GM19099 (cell line): Measurements from ENCODE around the gene ATG13.

ENCODE experiments used
- POLR2A ChIP-seq: IDR thresholded peaks from 3 replicates; pipeline ENCODE4 v1.6.1; 2011; ENCODE audit warnings: low read depth; ENCODE audit not compliant: insufficient read length; ENCODE audit errors: extremely low read depth

The ATG13 gene

DNA sequence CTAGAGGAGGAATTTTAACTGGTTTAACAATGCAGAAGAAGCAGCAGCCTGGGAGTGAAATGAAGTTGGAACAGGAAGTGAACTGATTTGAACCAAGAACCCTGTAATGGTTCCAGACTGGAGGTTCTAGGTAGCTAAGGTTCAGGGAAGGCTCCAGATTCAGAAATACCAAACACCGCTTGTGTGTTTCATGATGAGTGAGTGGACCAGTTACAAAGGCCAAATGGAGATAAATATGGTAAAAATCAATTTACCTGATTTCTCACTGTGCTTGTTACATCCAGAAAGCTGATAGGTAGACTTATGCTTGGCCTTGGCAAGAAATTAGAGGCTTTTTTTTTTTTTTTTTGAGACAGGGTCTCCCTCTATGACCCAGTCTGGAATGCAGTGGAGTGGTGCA lies 12.9 kb downstream of the ATG13 start:
- no peak for TF ChIP-seq POLR2A

DNA sequence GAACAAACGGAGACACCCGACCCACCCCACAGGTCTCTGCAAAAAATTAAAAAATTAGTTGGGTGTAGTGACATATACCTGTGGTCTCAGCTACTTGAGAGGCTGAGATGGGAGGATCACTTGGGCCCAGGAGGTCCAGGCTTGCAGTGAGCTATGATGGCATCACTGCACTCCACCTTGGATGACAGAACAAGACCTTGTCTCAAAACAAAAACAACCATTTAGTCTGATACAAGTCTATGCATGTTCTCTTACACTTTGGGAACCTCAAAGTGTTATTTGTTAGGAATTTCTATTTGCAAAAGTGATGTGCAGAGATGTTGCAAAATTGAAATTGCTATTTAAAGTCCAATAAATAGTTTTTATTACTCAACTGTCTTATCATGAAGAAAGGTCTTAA lies 14.3 kb downstream of the ATG13 start:
- no peak for TF ChIP-seq POLR2A

DNA sequence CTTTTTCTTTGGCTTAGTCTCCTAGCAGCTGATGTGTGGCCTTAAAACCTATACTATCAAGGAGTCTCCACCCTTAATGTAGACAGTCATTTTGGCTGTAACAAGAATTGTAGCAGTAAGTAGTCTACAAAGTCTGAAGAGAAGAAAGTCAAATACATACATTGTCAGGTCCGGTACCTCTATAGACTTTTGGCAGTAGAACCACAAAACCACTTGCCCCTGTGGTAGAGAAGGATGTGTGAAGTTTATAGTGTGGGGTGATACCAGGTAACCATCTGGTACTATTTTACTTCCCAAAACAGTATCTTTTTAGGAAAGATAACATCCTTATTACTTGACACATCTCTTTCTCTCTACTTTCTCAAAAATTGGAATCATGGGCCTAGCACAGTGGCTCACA lies 15.1 kb downstream of the ATG13 start:
- no peak for TF ChIP-seq POLR2A

DNA sequence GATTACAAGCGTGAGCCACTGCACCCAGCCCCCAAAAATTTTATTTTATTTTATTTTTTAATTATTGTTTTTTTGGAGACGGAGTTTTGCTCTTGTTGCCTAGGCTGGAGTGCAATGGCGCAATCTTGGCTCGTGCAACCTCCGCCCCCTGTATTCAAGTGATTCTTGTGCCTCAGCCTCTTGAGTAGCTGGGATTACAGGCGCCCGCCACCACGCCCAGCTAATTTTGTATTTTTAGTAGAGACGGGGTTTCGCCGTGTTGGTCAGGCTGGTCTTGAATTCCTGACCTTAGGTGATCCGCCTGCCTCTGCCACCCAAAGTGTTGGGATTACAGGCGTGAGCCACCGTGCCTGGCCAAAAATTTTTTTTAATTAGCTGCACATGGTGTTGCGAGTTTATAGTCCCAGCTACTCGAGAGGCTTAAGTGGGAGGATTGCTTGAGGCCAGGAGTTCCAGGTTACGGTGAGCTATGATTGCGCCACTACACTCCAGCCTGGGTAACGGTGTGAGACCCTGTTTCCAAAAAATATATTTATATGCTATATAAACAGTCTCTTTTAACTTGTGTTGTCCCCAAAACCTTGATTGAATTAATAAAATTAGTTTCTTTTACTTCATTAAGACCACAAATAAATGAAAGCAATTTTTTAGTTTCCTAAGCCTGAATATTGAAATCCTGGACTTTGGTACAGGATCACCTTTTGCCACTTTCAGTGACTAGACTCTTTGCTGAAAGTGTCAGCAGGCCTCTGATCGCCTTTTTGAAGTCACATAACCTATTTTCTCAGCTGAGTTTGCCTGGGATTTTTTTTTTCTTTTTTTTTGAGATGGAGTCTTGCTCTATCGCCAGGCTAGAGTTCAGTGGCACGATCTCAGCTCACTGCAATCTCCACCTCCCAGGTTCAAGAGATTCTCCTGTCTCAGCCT lies 16.2 kb downstream of the ATG13 start:
- TF ChIP-seq POLR2A = no peak

DNA sequence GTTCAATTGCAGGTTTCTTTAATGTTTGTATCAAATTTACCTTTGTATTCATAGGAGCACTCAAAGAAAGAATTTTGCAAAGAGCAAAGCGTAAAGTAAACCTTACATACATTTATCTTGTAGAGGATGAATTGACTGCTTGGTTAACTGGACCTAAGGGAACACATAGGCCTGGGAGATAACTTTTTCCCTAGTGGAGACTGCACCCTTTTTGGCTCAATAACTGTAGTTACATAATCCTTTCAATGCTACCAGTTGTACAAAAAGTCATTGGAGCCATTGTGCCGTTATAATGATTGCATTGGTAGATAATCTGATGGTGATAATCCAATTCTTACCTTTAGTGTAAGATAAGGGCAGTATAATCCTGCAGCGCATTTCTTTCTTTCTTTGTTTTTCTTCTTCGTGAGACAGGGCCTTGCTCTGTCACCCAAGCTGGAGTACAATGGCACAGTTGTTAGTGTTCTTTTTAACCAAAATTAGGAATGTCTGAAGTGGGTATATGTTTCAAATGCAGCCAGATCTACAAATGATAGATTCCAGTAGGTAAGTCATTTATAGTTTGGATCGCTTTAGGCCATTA lies 18.3 kb downstream of the ATG13 start:
- no peak for TF ChIP-seq POLR2A

DNA sequence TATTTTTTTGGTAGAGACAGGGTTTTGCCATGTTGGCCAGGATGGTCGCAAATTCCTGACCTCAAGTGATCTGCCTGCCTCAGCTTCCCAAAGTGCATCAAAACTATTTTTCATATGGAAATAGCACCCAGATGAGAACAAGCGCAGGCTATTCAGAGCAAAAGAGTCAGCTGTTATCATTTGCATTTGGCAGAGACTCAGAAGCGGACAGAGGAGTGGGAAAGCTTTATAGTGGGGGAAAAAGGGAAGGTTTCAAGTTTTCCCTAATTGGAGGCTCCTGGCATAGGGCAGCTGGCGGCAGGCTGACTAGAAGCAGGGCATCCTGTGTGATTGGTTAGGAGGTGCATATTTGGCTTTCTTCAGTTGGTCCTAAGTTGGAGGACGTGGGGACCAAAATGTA lies 20.2 kb downstream of the ATG13 start:
- TF ChIP-seq POLR2A = no peak

DNA sequence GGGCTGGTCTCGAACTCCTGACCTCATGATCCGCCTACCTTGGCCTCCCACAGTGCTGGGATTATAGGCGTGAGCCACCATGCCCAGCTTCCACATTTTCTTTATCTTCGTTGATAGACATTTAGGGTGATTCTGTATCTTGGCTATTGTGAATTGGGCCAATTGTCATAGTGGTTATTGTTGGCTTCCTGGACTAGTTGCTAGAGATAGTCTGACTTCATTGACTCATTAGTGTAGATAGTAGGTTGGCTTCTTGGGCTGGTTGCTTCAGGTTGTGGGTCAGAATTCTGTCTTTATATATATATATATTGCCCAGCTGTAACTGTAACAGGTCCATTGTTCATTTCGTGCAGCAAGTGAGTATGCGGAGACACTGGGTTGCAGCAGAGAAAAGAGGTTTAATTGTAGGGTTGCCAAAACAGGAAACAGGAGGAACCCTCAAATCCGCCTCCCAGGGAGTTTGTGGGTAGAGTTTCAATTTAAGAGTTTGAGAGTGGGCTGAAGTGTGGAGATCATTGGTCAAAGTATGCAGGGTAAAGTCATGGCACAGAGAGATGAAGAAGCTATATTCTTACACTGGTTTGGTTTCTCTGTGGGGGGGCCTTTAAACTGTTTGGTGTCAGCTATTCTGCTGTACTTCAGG lies 22.0 kb downstream of the ATG13 start:
- no peak for TF ChIP-seq POLR2A

DNA sequence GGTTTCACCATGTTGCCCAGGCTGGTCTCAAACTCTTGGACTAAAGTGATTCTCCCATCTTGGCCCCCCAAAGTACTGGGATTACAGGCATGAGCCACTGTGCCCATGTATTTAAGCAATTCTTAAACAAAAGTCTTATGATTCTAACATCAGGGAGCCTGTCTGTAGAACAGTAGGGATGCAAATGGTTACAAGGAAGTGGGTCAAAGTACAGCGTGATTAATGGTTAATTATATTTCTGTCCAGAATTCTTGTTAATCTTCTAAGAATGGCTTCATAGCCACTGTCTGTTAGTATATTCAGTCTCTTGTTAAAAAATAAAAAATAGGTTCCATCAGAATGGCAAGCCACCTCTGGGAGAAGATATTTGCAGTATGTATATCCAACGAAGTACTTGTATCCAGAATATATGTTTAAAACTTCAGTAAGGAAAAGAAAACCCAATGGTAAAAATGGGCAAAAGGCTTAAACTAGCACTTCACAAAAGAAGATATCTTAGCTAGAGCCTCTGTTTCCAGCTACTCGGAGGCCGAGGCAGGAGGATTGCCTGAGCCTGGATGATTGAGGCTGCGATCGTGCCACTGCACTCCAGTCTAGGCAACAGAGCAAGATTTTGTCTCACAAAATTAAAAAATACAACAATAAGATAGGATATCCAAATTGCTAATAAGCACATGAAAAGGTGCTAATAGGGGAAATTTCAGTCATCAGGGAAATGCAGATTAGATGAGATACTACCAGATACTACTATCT lies 22.9 kb downstream of the ATG13 start:
- no peak for TF ChIP-seq POLR2A

DNA sequence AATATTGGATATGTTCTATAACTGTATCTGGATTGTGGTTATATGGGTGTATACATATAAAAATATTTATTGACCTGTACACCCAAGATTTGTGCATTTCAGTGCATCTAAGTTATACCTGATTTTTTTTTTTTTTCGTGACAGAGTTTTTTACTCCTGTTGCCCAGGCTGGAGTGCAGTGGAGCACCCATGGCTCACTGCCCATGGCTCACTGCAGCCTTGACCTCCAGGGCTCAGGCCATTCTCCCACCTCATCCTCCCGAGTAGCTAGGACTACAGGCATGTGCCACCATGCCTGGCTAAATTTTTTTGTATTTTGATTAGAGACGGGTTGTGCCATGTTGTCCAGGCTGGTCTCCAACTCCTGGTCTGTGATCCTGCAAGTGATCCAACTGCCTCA lies 24.3 kb downstream of the ATG13 start:
- no peak for TF ChIP-seq POLR2A

DNA sequence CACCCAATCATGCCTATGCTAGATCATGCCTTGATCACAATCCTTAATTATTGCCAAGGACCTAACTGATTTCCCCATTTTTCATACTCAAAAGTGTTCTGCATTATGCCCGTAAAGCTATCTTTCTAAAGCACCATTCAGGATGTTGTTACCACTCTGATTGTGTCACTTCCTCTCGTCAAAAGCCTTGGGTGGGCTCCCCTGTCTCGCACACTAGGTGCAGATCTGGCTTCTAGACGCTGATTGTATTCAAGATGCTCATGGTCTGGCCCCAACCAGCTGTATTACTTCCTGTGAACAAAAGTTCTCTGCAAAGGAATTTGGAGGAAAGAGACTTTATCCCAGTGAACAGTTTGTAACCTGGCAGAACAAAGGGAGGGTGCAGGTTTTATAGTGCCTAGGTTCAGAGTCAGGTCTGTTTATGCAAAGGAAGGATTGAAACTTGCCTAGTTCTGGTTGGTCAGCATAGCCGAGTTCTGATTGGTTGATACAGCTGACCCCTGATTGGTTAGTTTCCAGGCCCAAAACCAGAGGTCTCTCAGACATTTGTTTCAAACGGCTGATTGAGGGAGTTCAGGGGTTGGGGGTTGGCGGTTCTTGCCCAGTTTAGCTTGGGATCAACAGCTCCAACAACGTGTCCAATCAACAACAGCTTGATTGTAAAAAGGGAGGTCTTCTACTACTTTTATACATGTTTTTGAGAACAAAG lies 25.4 kb downstream of the ATG13 start:
- no peak for TF ChIP-seq POLR2A

DNA sequence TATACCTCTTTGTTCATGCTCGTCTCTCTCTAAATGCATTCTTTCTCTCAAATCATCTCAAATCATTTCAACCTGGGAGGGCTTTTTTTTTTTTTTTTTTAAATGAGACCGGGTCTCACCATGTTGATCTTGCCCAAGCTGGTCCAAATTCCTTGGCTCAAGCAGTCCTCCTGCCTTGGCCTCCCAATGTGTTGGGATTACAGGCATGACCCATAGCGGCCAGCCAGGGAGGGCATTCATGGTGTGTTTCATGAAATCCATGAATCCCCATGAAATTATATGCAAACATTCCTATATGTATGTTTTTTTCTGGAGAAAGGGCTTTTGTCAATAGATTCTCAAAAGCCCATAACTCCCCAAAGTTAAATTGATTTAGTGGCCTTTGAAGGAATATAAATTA lies 26.2 kb downstream of the ATG13 start:
- no peak for TF ChIP-seq POLR2A

DNA sequence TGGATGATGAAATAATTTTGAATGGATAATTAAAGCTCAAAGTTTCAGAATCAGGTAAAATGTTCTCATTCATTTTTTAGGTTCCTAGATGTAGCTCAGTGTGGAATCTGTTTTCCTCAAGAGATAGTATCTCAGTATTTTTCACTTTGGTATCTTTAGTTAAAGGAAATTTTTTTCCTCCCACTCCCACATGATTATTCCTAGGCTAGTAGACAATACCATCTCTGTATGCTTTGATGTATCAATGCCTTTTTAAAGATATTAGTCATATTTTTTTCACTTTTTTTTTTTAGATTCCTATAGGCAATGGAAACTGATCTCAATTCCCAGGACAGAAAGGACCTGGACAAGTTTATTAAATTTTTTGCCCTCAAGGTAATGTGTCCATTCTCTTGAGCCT lies 26.6 kb downstream of the ATG13 start:
- TF ChIP-seq POLR2A = no peak

DNA sequence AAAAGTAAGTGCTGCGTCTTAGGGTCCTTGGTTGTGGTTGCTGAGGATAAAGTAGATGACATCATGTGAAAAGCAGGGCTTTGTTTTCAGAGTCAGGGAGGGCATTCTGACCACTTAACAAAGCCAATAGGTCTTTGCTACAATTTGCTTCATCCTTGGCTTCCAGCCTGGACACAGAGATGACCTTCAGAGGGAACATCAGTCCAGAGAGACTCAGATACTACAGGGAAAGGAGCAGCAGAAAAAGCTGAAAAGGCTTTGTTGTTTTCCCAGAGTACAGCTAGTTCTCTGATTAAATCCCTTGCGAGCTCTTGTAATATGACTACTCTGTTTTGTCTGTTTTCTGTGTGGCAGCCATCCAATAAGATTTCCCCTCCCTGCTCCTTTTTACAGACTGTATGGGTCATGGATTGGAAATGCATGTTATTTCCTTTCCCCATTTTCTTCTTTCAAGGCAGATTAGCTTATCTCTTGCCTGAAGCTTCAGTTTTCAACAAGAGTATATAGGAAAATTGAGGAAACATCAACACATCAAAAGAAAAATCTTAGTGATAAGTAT lies 31.9 kb downstream of the ATG13 start:
- TF ChIP-seq POLR2A = no peak

DNA sequence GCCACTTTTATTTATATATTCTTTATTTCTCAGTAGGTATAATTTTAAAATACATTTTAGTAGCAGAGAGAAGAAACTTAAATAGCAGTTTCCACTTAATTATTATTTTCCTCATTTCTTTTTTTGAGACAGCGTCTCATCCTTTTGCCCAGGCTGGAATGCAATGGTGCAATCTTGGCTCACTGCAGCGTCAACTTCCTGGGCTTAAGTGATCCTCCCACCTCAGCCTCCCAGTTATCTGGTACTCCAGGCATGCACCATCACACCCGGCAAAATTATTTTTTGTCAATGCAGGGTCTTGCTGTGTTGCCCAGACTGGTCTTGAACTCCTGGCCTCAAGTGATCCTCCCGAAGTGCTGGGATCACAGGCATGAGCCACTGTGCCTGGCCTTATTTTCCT lies 38.3 kb downstream of the ATG13 start:
- TF ChIP-seq POLR2A = no peak
